ENCODE measurements around the gene DPP4.
"Not testable (repeated sequence)": the region's sequence is repeated elsewhere in the genome, so short reads cannot be mapped to it uniquely, and the experiment has no call there.

DPP4 gene

GRCh38 chr2:162057426-162057825 lies 16.6 kb downstream of the DPP4 start:
- no peak for DNase-seq

GRCh38 chr2:162056796-162057399 lies 17.1 kb downstream of the DPP4 start:
- DNase-seq: no peak

- DNase-seq: no peak
Measured at GRCh38 chr2:162053808-162054155, 20.2 kb downstream of the DPP4 start.

- DNase-seq: no peak
Measured at GRCh38 chr2:162053066-162053807, 20.8 kb downstream of the DPP4 start.

GRCh38 chr2:162050513-162050961 lies 23.5 kb downstream of the DPP4 start:
- no peak for DNase-seq

GRCh38 chr2:162049089-162049488 lies 24.9 kb downstream of the DPP4 start:
- not testable (repeated sequence) for DNase-seq

- no peak for DNase-seq
Measured at GRCh38 chr2:162044586-162044985, 29.4 kb downstream of the DPP4 start.

- DNase-seq: no peak
Measured at GRCh38 chr2:162043132-162043531, 30.9 kb downstream of the DPP4 start.

GRCh38 chr2:162041485-162041884 lies 32.5 kb downstream of the DPP4 start:
- no peak for DNase-seq

GRCh38 chr2:162038725-162039124 lies 35.3 kb downstream of the DPP4 start:
- no peak for DNase-seq

GRCh38 chr2:162037886-162038285 lies 36.1 kb downstream of the DPP4 start:
- DNase-seq: no peak

- no peak for DNase-seq
Measured at GRCh38 chr2:162037028-162037795, 36.8 kb downstream of the DPP4 start.

GRCh38 chr2:162035981-162036380 lies 38.0 kb downstream of the DPP4 start:
- DNase-seq: no peak

- no peak for DNase-seq
Measured at GRCh38 chr2:162030363-162031190, 43.4 kb downstream of the DPP4 start.

- DNase-seq: no peak
Measured at GRCh38 chr2:162029287-162029901, 44.6 kb downstream of the DPP4 start.

GRCh38 chr2:162028511-162028910 lies 45.5 kb downstream of the DPP4 start:
- DNase-seq: no peak

GRCh38 chr2:162025121-162025911 lies 48.7 kb downstream of the DPP4 start:
- DNase-seq: no peak

- no peak for DNase-seq
Measured at GRCh38 chr2:162022290-162022945, 51.6 kb downstream of the DPP4 start.

- no peak for DNase-seq
Measured at GRCh38 chr2:162021516-162022058, 52.4 kb downstream of the DPP4 start.

- no peak for DNase-seq
Measured at GRCh38 chr2:162018530-162018929, 55.5 kb downstream of the DPP4 start.

GRCh38 chr2:162017233-162017632 lies 56.8 kb downstream of the DPP4 start:
- DNase-seq: no peak
